HG03139 (cell line): ENCODE results near the gene HIRA.

Experiments
- ATAC-seq: cut with Tn5 transposase; IDR thresholded peaks from one replicate; pipeline ENCODE4 v1.9.1; 2021; ENCODE audit not compliant: unreplicated experiment

Gene HIRA, protein sequence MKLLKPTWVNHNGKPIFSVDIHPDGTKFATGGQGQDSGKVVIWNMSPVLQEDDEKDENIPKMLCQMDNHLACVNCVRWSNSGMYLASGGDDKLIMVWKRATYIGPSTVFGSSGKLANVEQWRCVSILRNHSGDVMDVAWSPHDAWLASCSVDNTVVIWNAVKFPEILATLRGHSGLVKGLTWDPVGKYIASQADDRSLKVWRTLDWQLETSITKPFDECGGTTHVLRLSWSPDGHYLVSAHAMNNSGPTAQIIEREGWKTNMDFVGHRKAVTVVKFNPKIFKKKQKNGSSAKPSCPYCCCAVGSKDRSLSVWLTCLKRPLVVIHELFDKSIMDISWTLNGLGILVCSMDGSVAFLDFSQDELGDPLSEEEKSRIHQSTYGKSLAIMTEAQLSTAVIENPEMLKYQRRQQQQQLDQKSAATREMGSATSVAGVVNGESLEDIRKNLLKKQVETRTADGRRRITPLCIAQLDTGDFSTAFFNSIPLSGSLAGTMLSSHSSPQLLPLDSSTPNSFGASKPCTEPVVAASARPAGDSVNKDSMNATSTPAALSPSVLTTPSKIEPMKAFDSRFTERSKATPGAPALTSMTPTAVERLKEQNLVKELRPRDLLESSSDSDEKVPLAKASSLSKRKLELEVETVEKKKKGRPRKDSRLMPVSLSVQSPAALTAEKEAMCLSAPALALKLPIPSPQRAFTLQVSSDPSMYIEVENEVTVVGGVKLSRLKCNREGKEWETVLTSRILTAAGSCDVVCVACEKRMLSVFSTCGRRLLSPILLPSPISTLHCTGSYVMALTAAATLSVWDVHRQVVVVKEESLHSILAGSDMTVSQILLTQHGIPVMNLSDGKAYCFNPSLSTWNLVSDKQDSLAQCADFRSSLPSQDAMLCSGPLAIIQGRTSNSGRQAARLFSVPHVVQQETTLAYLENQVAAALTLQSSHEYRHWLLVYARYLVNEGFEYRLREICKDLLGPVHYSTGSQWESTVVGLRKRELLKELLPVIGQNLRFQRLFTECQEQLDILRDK

DNA sequence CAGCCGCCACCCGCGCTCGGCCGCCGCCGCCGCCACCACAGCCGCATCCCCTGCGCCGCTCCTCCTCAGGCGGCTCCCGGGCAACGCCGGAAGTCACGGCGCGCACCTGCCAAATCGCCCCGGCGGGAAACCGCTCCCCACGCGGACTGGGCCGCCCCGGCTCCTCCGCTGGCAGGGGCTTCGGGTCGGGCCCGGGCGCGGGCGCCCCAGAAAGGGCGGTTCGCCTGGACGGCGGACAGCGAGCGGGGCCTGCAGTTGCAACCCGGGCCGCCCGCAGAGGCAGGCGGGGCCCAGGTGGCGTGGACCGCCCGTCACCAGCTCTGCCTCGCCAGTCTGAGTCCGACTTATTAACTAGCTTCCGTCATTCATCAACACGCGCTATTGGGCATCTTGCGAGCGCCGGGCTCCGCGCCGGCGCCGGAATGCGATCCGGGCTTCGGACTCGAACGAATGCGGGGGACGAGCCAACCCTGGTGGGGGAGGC is at the start of gene HIRA:
Gene HIRA, minus strand, starts transcription at position 85 of the 484 bp plus-strand sequence. CDS start 257 bp downstream, outside the sequence.
- peak; percentile 39 for ATAC-seq

DNA sequence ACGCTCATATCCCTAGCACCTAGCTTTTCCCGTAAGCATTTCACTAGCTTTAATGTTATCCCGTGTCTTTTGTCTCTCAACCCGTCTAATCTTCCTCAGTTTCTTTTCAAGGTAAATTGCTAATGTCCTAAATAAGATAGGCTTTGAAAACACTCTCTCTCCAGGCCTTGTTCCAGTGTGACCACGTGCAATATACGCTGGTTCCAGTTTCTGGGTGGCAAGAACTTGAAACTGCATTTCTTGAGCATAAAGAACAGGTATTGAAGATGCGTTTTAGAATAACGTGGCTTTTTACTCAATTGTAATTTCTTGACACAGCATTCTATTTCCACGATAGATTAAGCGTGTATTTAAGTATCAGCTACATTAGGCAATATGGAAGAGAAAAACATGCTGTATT is 49.3 kb upstream of the HIRA start:
- no peak for ATAC-seq

DNA sequence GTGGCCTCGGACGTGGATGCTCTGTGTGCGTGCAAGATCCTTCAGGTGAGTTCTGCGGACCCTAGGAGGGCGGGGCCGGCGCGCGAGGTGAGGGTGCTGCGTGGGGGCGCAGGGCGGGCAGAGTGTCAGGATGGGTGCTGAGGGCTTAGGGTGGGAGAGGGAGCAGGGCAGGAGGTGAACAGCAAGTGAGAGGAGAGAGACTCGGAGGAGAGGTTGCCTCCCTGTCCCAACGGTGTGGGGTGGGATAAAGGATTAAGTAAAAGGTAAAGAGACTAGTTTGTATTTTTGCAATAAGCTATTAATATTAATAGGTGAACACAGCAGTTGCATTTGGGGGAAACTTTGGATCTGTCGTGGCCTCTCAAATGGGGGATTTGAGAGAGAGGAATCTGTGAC is 48.6 kb upstream of the HIRA start:
- no peak for ATAC-seq

DNA sequence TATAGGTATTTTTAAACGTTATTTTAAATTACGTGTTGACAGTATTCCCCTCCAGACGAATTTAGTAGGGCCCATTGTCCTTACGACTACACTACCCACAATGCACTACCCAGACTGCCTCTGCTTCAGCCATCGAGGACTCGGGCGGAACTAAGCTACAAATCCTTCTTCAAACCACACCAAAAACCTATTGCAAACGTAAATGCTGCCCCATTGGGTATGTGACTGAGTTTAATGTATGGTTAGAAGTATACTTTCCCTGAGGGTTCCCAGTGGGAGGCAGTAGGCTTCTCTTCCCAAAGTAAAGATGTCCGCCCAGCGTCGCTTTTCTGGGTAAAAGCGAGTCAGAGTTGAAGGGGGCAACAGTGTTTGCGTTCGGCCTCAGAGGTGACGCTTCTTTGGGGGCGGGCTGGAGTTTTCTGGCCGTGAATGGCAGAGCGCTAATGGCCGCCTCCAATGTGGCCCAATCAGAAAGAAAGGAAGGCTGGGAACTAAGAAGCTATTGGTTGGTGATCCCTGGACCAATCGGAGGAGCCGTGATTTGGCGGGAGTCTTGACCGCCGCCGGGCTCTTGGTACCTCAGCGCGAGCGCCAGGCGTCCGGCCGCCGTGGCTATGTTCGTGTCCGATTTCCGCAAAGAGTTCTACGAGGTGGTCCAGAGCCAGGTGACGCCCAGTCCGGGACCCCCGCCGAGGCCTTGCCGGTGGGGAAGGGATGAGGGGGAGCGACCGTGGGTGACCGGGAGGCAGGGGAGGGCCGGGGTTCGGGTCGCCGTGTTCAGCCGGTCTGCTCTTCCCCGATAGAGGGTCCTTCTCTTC is 48.0 kb upstream of the HIRA start, which contains the start of gene CDC45:
Gene CDC45, plus strand, starts transcription at position 566 of the 818 bp plus-strand sequence. Its CDS starts 49 bp downstream, at position 615.
- ATAC-seq: peak; percentile 86

DNA sequence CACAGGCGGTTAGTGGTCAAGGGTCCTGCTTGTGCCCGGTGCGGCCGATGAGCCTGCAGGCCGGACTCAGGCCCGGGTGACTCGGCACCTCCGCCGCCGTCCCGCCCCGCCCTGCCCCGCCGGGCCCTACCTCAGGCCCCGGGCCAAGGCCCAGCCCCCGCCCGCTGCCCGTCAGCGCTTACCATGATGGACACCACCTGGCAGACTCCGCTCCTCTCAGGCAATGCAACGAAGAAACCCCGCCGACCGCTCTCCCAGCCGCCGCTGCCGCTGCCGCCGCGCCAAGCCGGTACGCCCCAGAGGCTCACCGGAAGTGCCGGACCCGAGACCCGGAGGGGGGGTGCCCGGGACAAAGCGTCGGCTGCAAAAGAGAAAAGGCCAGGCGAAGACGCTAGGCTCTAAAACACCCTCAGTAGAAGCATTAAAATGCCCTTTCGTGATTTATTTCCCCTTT is 47.4 kb upstream of the HIRA start, which contains the start of gene UFD1:
Gene UFD1, minus strand, starts transcription at position 293 of the 454 bp plus-strand sequence. Its CDS starts 108 bp downstream, at position 185.
- peak; percentile 37 for ATAC-seq

DNA sequence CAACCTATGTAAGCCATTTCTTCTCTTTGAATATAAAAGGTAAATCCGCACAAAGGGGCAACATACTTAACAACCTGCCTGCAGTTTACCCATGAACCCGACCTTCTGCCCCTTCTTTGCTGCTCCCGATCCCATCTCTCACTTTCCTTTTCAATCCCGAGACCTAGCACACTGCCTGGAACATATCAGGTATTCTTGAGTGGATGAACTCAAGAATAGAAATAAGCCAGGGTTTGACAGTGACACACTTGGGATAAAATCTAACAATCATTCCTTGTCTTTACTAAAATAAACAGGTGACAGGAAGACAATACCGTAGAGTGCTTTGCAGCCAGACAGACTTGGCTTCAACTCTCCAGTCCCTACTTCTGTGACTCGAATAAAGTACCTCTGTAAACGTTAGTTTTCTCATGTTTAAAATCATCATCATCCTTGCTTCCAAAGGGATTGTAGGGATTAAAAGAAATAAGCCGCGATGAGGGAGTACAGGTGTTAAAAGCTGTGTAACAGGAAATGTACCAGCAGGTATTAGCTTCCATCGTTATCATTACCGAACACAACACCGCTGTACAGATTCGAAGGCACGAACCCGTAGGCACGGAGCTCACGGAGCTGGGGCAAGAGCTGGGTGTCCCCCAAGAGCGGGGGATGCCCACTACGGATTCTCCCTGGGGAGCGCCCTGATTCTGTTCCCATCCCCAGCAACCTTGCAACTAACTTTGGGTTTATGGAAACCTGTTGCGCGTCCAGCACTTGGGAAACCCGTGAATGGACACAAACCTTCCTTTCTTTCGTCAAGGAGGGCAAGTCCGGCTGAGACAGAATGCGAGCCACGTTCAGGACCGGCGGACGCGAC is 46.7 kb upstream of the HIRA start:
- no peak for ATAC-seq

DNA sequence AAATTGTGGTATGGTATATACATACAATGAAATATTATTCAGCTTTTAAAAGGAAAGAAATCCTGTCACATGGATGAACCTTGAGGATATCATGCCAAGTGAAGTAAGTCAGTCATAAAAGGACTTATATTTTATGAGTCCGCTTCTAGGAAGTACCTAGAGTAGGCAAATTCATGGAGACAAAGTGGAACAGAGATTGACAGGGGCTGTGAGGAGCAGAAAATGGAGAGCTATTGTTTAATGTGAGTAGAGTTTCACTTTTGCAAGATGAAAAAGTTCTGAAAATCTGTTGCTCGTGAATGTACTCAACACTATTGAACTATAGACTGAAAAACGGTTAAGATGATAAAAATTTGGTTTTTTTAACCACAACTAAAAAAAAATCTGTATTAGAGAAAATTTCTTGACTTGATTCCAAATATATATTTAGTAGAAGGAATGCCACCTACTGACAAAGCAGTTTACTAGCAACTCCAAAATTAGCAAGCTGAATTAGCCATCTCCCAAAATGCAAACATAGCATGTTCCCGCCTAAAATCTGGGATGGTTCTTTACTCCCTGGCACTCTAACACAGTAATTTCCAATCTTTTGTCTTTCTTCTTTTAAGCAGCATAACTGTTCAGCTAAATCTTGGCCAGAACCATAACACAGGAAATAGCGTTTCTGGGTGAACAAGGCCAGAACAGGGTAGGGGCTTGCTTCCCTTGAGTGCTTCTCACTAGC is 46.0 kb upstream of the HIRA start:
- no peak for ATAC-seq

DNA sequence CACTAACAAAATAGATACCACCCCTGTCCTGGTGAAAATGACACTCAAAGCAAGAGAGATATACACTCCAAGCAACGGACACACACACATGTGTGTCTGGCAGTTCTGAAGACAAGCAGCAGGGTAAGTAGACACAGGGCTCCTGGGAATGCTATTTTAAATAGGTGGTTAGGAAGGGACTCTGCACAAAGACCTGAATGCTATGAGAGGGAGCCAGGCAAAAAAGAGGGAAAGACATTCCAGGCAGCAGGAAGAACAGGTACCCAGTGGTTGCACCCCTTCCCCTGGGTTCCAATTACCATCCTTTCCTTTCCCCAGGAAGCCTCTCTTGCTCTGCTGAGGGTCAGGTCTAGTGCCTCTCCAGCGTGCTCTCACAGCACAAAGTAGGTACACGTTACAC is 44.5 kb upstream of the HIRA start:
- ATAC-seq: no peak

DNA sequence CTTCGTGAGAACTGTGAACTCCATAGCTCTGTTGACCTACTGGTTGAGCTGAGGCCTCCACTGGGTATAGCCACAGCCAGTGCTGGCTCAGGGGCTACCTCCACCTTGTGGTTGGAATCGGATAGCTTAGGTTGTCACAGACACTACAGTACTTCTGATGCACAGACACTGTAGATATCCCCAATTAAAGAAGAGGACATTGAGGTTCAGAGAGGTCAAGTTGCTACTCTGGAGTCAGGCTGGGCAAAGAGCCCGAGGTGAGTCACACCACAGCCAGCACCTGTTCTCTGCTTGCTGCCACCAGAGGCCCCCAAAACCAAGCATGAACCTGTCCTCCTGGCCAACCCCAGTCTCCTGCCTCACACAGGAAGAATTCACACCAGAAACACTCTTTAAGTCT is 42.0 kb upstream of the HIRA start:
- no peak for ATAC-seq

DNA sequence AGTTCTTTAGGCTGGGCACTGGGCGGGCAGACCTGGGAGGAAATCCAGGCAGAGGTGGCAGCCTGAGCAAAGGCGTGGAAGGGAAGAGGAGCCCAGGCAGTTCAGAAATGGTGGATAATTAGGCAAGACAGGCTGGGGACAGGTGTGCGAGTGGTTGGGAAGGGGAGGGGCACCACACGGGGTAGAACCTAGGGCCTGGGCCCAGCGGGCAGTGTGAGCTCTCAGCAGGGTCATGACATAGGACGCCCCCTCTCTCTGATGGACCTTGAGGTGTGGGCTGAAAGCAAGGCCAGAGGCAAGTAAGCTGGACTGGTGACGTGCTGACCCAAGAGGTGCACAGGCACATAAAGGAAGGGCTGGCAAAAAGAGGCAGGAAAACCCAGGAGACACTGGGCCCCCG is 40.7 kb upstream of the HIRA start:
- ATAC-seq: no peak

DNA sequence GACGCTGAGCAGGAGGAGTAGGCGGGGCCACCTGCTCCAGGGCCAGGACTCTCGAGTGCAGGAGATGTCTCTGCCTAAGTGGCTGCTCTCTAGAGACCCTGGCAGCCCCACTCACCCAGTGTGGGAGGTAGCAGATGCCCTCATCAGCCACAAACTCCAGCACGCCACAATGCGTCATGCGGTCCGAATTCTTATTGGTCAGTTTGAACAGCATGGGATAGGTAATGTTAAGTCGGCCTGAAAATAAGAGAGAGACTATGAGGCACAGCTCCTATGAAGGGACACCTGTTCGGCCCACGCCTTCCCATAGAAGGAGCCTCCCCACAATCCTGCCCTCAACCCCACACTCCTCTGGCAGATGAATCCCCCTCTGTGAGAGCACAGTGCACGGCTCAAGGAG is 40.0 kb upstream of the HIRA start:
- no peak for ATAC-seq

DNA sequence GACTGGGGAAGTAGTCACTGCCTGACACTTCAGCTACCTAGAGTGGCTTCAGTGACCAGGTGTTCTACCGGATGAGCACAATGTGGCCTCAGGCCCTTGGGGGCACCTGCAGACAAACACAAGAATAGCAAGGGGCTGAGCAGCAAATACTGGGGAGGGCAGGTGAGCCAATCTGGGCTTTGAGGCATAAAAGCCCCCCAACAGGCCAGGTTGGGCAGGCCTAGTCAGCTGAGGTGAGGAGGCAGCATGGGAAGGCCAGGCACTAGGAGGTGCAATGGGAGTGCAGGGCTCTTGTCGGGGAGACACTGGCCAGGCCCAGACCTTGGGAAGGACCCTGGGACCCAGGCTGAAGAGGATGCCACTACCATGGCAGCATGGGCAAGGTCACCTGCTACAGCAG is 38.5 kb upstream of the HIRA start:
- no peak for ATAC-seq

DNA sequence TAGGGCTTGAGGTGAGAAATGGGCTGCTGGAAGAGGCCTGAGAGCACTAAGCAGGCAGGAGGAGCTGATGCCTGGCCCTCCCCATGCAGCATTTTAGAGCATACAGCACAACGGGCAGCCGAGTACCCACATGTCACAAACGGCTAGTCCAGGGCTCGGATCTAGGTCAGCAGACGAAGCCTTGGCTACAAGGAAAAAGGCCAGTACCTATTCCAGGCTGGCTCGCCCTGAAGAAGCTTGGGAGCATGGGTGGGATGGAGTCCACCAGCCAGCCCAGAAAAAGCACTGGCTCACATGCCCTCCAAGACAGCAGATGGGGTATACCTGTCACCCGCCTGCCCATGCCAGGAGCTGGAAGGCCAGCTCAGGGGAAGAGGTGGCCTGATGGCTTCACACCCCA is 37.9 kb upstream of the HIRA start:
- no peak for ATAC-seq

DNA sequence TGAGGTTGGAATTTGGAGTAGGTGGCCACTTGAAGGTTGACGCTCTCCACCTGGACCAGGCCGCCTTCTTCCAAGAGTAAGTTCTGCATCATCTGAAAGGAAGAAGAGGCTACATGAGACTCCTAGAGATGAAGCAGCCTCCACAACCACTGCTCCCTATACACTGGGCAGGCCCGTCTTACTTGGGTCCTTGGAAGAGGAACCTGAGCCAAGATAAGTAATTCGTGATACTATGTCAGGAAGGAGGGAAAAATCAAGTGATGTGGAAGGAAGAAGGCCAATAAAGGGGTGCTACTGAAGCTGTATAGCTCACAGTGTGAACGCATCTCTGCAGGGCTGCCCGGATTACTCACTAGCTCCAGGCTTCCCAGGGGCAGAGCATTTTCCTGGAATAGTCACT is 36.4 kb upstream of the HIRA start:
- ATAC-seq: no peak

DNA sequence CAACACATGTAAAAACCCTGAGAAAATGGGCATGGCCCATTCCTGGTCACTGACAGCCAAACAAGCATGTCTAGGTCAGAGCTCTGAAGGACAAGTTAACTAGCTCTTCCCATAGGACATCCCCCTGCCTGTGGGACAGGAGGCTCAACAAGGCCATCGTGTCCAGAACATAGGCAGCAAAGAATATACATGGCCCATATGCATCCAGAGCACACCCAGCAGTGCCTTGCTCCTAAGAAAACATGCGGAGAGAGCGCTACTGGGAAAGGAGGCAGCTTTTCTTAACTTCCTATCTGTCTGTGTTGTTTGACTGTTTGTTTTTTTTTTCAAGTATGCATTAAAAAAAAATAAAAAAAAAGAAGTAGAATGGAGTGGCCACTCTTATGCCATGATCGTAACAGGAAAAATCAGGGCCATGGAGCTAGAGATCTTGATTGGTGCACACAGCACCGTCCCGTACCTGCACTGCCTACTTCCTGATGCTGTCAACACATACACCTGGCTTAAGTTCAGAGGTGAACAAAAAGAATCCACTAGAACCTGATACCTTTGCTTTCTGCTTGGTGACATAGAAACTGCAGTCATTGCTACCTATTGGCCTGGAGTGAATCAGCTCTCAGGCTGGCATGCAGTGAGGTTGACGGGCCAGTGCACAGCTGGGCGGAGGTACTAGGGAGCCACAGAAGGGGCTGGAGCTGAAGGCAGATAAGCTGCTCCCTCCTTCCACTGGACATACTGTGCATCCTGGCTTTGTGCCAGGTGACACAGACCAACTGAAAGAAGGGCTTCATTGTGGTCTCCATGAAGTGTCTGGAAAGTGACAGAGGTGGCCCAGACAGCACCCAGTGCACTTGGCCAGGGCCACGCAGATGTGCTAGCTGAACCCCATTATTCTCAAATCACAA is 35.6 kb upstream of the HIRA start:
- ATAC-seq: no peak

DNA sequence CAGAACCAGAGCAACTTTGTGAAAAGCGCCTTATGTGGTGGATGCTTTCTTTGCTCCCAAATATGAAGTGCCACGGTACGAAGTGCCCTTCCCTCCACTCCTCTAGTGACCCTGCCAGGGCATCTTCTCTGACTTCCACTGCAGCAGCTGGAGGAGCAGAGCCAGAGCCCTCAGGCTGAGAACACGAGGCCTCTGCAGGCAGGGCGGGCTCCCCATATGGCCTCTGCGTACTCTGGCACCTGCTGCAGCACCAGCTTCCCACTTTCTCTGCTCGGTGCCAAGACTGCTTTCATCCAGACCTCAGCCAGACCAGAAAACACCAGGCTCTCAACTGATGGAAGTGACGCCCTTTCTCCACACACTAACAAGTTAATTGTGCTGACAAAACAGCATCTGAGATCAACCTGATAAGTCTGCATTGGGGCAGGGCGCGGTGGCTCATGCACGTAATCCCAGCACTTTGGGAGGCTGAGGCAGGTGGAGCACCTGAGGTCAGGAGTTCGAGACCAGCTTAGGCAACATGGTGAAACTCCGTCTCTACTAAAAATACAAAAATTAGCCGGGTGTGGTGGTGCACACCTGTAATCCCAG is 34.7 kb upstream of the HIRA start:
- ATAC-seq: no peak

DNA sequence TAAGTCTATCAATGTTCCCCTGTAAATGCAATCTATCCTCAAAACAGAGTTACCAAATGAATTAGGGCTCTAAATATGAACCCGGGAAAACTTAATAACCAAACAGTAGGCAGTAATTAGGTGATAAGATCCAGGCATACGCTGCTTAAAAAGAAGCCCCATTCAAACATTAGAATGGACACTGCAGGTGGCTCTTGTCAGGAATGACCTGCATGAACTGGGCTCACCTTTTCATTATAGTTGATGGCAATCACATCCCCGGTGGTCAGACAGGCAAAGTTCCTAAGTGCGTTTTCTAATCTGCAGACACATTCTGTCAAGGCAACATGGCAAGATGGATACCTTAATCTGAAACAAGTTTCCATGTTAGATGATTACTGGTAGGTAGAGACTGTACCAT is 33.4 kb upstream of the HIRA start:
- no peak for ATAC-seq
